ENCODE results near the gene TM6SF1.

TM6SF1 gene

GRCh38 chr15:83185561-83185960, 78.1 kb downstream of the TM6SF1 start:
- no peak for DNase-seq (ENCODE audit: low read depth, low spot score)
- in situ Hi-C loops (cut with HindIII; ENCODE audit: low sequenced_read_pairs): no loop called here
- TF ChIP-seq CTCF (IDR thresholded peaks at IDR 0.05; ENCODE audit: low read depth, low read length): no peak
- no peak overlapping the region for H3K4me3 ChIP-seq (ENCODE audit: low read depth, low read length)

Measured in astrocyte of the spinal cord (primary cell).